OCI-LY3 (cell line): ENCODE measurements around the gene SLC44A1.

Experiments
- CTCF ChIP-seq: fragments of 200-600, 300-600 bp; sonication (generic); IDR thresholded peaks from 2 replicates; pipeline ENCODE4 v1.5.1; 2014; ENCODE audit warnings: antibody characterized with exemption, low read length, low read depth
- EZH2phosphoT487 ChIP-seq: fragments of 200-600 bp; shearing (Covaris generic); IDR thresholded peaks from 2 replicates; pipeline ENCODE4 v1.6.1; 2018; ENCODE audit warnings: antibody characterized with exemption, mixed run types, low read depth

GRCh38 chr9:105244003-105244733 is at the start of gene SLC44A1:
- TF ChIP-seq CTCF (no peak), EZH2phosphoT487 (no peak)
